Measurements from ENCODE around the gene TMEM87A. TPM values are rescaled to one million over a fixed set of nuclear protein-coding genes. Genes with fewer than 3 reads are reported as not detected.

The TMEM87A gene
- total RNA-seq, 2 donors from 2014 or later: 31.4 to 36.6 TPM

- ATAC-seq (no peak), DNase-seq (no peak)
- Histone ChIP-seq H3K27ac (no peak overlapping the region), H3K27me3 (no peaks in the 10 kb centered on the region), H3K4me1 (no peaks in the 10 kb centered on the region), H3K4me3 (no peak overlapping the region), H3K9me3 (no peaks in the 10 kb centered on the region), H3K36me3 (replicated peaks in 1 of 2; ENCODE audit: insufficient read depth in 1 of 2, low read depth in 2 of 2) (peaks cover 13 to 26% of the 10 kb centered on the region in 2 donors)
- TF ChIP-seq CTCF (IDR thresholded peaks at IDR 0.05): no peak
- 67 to 90% methylated on average over 2 of the region's 2 CpGs for WGBS, 2 donors
- intact Hi-C loops (cut with DNase I): no loop called here
Observed at GRCh38 chr15:42178056-42178455, 95.2 kb downstream of the TMEM87A start.

DNA sequence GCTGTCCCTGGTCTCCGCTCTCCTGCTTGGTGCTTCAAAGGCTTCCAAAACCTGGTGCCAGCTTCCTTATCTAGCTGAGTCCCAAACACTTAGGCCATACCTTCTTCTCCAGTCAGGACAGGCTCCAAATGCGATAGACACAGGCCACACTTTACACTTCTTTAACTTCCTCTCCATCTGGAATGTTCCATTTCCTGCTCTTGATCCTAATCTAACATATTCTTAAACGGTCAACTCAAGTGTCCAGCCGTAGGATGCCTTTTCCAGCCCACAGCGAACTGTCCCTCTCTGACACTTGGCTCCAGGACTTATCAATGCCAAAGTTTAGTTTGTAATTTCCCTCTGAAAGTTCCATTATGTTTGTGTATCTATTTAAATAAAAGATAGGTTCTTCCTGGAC lies 97.6 kb downstream of the TMEM87A start:
- TF ChIP-seq POLR2A (IDR thresholded peaks at IDR 0.05) (no peak), CTCF (IDR thresholded peaks at IDR 0.05) (no peak)
- no peak overlapping the region for H3K27ac ChIP-seq
- H3K4me1 ChIP-seq: no peaks in the 10 kb centered on the region
- peaks cover 7 to 34% of the 10 kb centered on the region in 2 donors for H3K36me3 ChIP-seq (replicated peaks in 1 of 2; ENCODE audit: insufficient read depth in 1 of 2, low read depth in 2 of 2)
- WGBS, 2 donors: 81 to 82% methylated on average over 5 of the region's 5 CpGs
- no peaks in the 10 kb centered on the region for H3K9me3 ChIP-seq
- no peak overlapping the region for H3K4me3 ChIP-seq
- ATAC-seq (no peak), DNase-seq (no peak)
- H3K27me3 ChIP-seq: no peaks in the 10 kb centered on the region
- intact Hi-C loops (cut with DNase I): no loop called here

- Histone ChIP-seq H3K4me1 (no peaks in the 10 kb centered on the region), H3K9me3 (no peaks in the 10 kb centered on the region), H3K36me3 (replicated peaks in 1 of 2; ENCODE audit: insufficient read depth in 1 of 2, low read depth in 2 of 2) (peaks cover under 1 to 31% of the 10 kb centered on the region in 2 donors), H3K27me3 (no peaks in the 10 kb centered on the region), H3K27ac (no peak overlapping the region), H3K4me3 (no peak overlapping the region)
- TF ChIP-seq POLR2A (IDR thresholded peaks at IDR 0.05): no peak
- no peak for TF ChIP-seq CTCF (IDR thresholded peaks at IDR 0.05)
- ATAC-seq: no peak
- WGBS, 2 donors: 81 to 90% methylated on average over 5 of the region's 5 CpGs
- intact Hi-C loops (cut with DNase I): no loop called here
- no peak for DNase-seq
Observed at GRCh38 chr15:42172475-42172874, 100.8 kb downstream of the TMEM87A start.

DNA sequence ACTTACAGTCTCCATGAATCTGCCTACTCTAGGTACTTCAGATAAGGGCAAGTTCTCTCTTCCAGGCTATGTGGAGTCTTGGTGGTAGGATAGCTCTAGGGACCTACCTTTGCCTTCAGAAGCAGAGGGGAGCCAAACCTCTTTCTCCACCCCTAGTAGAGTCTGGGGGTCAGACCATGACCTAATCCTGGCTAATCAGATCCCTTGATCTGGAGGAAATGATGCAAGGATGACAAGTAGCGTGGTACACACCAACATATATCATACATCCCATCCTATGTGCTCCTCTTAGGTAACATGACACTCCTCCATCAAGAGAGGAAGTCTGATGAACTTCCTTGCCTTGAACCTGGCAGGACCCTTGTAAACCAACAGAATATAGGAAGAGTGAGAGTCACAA lies 101.4 kb downstream of the TMEM87A start:
- Histone ChIP-seq H3K9me3 (no peaks in the 10 kb centered on the region), H3K27me3 (no peaks in the 10 kb centered on the region), H3K36me3 (replicated peaks in 1 of 2; ENCODE audit: insufficient read depth in 1 of 2, low read depth in 2 of 2) (peaks cover 7 to 37% of the 10 kb centered on the region in 2 donors), H3K4me3 (no peak overlapping the region), H3K27ac (no peak overlapping the region), H3K4me1 (no peaks in the 10 kb centered on the region)
- ATAC-seq (no peak), DNase-seq (no peak)
- intact Hi-C loops (cut with DNase I): no loop called here
- 69 to 100% methylated on average over 1 of the region's 1 CpG for WGBS, 2 donors
- TF ChIP-seq CTCF (IDR thresholded peaks at IDR 0.05): no peak
- no peak for TF ChIP-seq POLR2A (IDR thresholded peaks at IDR 0.05)

DNA sequence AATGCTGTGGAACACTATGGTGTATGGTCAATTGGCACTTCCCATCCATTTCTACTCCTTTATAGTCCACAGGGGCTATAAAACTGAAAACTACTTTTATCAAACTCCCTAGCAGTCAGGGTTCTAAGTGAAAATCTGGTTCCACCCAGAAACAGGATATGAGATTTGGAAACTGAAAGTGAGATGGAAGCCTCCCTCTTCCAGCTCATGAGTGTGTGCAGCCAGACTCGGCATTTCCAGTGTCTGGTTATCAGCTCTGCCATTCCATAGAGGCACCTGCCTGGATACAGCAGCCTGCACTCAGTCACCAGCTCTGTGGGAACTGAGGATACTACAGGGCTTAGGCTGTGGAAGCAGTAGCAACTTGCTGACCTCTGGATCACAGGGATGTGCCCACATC lies 102.1 kb downstream of the TMEM87A start:
- intact Hi-C loops (cut with DNase I): no loop called here
- Histone ChIP-seq H3K27ac (no peak overlapping the region), H3K9me3 (no peaks in the 10 kb centered on the region), H3K4me1 (no peaks in the 10 kb centered on the region), H3K4me3 (no peak overlapping the region), H3K36me3 (replicated peaks in 1 of 2; ENCODE audit: insufficient read depth in 1 of 2, low read depth in 2 of 2) (peaks cover 13 to 44% of the 10 kb centered on the region in 2 donors), H3K27me3 (no peaks in the 10 kb centered on the region)
- ATAC-seq: no peak
- WGBS, 2 donors: 71 to 100% methylated on average over 1 of the region's 1 CpG
- no peak for DNase-seq
- TF ChIP-seq POLR2A (IDR thresholded peaks at IDR 0.05): no peak
- no peak for TF ChIP-seq CTCF (IDR thresholded peaks at IDR 0.05)

All from body of pancreas (tissue), 4 donors.